ENCODE results near the gene TMEM219. TPM values are rescaled to one million over a fixed set of nuclear protein-coding genes. Genes with fewer than 3 reads are reported as not detected.

The TMEM219 gene, protein sequence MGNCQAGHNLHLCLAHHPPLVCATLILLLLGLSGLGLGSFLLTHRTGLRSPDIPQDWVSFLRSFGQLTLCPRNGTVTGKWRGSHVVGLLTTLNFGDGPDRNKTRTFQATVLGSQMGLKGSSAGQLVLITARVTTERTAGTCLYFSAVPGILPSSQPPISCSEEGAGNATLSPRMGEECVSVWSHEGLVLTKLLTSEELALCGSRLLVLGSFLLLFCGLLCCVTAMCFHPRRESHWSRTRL
- 100 to 1,000 TPM in 2 of 4 donors, 10 to 100 TPM in 2; 89.1 to 131 (median 100) TPM for total RNA-seq

DNA sequence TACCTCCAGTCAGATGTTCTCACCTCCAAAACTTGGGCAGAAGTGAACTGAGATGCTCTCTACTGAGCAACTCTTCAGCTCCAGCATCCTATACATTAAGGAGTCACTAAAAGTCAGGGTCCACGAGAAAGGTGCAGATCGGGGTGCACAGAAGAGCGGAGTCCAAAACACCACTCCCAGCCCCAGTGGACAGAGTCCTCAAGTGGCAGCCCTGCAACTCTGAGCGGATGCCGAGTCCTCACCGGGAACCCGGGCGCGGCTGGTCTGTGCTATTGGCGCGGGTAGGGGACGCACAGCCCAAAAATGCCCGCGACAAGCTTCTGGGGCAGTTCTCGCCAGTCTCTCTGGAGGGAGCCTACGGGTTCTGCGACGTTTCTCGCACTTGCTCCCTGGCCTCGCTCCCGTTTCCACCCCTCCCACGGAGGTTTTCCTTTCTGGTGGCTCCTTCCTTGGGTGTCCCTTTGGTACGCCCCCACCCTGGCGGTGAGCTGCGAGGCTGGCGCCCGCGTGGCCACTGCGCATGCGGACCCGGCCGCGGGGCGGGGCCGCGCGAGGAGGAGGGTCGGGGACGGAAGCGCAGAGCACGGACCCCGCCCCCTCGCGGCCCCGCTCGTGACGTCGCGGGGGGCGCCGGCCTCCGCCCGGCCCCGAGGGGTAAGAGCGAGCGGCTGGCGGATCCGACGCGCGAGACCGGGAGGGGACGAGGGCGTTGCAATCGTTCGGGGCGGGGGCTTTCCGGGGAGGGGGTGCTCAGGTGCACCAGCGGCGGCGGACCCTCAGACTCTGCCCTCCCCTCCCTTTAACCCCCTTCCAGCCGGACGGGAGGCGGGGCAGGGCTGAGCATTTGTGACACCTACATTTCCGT is at the start of gene TMEM219:
Gene TMEM219 (plus strand): TSS at position 601 of the 865 bp plus-strand sequence. CDS start 1,065 bp downstream, outside the sequence.
- Histone ChIP-seq H3K27me3 (no peaks in the 10 kb centered on the region), H3K36me3 (peaks cover 0 to 23% of the 10 kb centered on the region in 2 donors), H3K9me3 (no peaks in the 10 kb centered on the region), H3K4me1 (peaks cover 0 to 27% (median 4%) of the 10 kb centered on the region in 3 donors), H3K27ac (peak within 1 kb of the TSS; percentile 89 to 94 (median 92)), H3K4me3 (peak within 1 kb of the TSS; percentile 72 to 91)
- TF ChIP-seq POLR2AphosphoS5 (IDR thresholded peaks at IDR 0.05) (peak; percentile 60), EP300 (IDR thresholded peaks at IDR 0.05) (no peak), POLR2A (IDR thresholded peaks at IDR 0.05) (peak; percentile 65 to 67)
- TF ChIP-seq, protein P1, sequence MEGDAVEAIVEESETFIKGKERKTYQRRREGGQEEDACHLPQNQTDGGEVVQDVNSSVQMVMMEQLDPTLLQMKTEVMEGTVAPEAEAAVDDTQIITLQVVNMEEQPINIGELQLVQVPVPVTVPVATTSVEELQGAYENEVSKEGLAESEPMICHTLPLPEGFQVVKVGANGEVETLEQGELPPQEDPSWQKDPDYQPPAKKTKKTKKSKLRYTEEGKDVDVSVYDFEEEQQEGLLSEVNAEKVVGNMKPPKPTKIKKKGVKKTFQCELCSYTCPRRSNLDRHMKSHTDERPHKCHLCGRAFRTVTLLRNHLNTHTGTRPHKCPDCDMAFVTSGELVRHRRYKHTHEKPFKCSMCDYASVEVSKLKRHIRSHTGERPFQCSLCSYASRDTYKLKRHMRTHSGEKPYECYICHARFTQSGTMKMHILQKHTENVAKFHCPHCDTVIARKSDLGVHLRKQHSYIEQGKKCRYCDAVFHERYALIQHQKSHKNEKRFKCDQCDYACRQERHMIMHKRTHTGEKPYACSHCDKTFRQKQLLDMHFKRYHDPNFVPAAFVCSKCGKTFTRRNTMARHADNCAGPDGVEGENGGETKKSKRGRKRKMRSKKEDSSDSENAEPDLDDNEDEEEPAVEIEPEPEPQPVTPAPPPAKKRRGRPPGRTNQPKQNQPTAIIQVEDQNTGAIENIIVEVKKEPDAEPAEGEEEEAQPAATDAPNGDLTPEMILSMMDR (IDR thresholded peaks at IDR 0.05) = peak in 3 of 4 experiments; percentile 59 to 87 (median 86)
- 0 to 1% methylated on average over 4 to 24 of the region's 75 CpGs for WGBS, 2 donors (ENCODE audit: low coverage in 1 of 2)
- ATAC-seq = peak; percentile 99

DNA sequence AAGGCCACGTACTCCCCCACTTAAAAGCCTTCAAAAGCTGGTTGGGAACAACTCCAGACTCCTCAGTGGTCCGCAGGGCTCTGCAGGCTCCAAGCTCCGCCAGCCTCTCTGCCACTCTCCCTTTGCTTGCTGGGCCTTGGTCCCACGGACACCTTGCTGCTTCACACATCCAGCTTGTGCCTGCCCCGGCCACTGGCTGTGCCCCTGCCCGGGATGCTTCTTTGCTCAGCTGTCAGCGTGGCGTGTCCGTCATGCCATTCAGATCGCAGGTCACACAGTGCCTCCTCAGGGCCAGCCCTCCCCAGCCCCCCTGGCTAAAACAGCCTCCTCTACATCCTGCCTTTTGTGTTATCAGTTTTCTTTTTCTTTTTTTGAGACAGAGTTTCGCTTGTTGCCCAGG is 49.8 kb upstream of the TMEM219 start:
- H3K36me3 ChIP-seq = peaks cover 0 to 42% of the 10 kb centered on the region in 2 donors
- H3K27me3 ChIP-seq = no peaks in the 10 kb centered on the region
- no peak for ATAC-seq
- TF ChIP-seq, protein P1 (IDR thresholded peaks at IDR 0.05) = no peak
- TF ChIP-seq EP300 (IDR thresholded peaks at IDR 0.05) (no peak), POLR2AphosphoS5 (IDR thresholded peaks at IDR 0.05) (no peak), POLR2A (IDR thresholded peaks at IDR 0.05) (no peak)
- H3K4me1 ChIP-seq = no peaks in the 10 kb centered on the region
- H3K4me3 ChIP-seq = no peak overlapping the region
- H3K27ac ChIP-seq = no peak overlapping the region
- 40 to 78% methylated on average over 1 to 7 of the region's 11 CpGs for WGBS, 2 donors (ENCODE audit: low coverage in 1 of 2)
- H3K9me3 ChIP-seq = no peaks in the 10 kb centered on the region

DNA sequence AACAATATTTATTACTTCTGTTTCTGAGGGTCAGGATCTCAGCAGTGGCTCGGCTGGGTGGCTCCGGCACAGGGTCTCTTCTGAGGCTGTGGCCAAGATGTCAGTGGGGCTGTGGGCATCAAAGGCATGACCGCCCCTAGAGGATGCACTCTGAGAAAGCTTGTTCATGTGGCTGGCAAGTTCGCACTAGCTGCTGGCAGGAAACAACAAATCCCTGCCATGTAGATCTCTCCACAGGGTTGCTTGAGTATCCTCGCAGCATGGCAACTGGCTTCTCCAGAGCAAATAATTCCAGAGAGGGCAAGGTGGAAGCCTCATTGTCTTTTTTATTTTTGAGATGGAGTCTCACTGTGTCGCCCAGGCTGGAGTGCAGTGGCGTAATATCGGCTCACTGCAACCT is 48.4 kb upstream of the TMEM219 start:
- H3K27me3 ChIP-seq = no peaks in the 10 kb centered on the region
- H3K4me3 ChIP-seq = no peak overlapping the region
- H3K36me3 ChIP-seq = peaks cover 0 to 45% of the 10 kb centered on the region in 2 donors
- no peak overlapping the region for H3K27ac ChIP-seq
- TF ChIP-seq, protein P1 (IDR thresholded peaks at IDR 0.05) = no peak
- TF ChIP-seq EP300 (IDR thresholded peaks at IDR 0.05) (no peak), POLR2AphosphoS5 (IDR thresholded peaks at IDR 0.05) (no peak), POLR2A (IDR thresholded peaks at IDR 0.05) (no peak)
- no peak for ATAC-seq
- H3K9me3 ChIP-seq = no peaks in the 10 kb centered on the region
- WGBS, 2 donors (ENCODE audit: low coverage in 1 of 2) = 100% methylated on average over 3 of the region's 8 CpGs
- no peaks in the 10 kb centered on the region for H3K4me1 ChIP-seq

DNA sequence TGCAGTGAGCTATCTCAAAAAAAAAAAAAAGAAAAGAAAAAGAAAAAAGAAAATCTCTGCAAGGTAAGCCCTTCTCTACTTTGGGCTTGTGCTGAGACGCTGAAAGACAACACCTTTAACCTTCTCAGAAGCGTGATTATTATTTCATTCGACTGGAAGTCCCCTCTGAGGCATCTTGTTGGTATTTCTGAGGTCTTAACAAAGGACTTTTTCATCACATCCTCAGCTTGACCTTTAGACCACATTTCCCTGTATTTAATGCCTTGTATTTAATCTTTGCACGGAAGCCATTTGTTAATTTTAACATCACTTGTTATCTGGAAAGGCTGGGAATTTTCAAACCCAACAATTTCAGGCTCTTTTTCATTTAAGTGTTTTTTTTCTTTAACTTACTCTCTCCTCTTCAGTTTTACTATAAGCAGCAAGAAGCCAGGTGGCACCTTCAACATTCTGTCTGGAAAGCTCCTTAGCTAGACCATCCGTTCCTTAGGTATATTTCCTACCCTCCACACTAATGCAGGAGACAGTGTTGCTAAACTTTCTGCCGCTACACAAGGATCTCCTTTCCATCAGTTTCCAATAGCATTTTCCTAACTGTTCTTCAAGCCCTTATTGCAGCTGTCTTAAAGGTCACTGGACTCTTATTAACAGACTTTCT is 46.2 kb upstream of the TMEM219 start:
- ATAC-seq = no peak

More for the DNA sequence above, 46.2 kb upstream of the TMEM219 start:
- H3K27me3 ChIP-seq = no peaks in the 10 kb centered on the region
- 67 to 70% methylated on average over 6 of the region's 6 CpGs for WGBS, 2 donors (ENCODE audit: low coverage in 1 of 2)
- TF ChIP-seq EP300 (IDR thresholded peaks at IDR 0.05) = no peak
- TF ChIP-seq POLR2AphosphoS5 (IDR thresholded peaks at IDR 0.05) = no peak
- TF ChIP-seq, protein P1 (IDR thresholded peaks at IDR 0.05) = no peak
- no peak for TF ChIP-seq POLR2A (IDR thresholded peaks at IDR 0.05)
- no peaks in the 10 kb centered on the region for H3K4me1 ChIP-seq
- no peaks in the 10 kb centered on the region for H3K9me3 ChIP-seq
- H3K36me3 ChIP-seq = peaks cover 0 to 65% of the 10 kb centered on the region in 2 donors
- no peak overlapping the region for H3K4me3 ChIP-seq
- H3K27ac ChIP-seq = no peak overlapping the region
